NCI-H2107 (cell line): Measurements from ENCODE around the gene ABHD17A.
"Not testable (repeated sequence)": the region's sequence is repeated elsewhere in the genome, so short reads cannot be mapped to it uniquely, and the experiment has no call there.

Experiments used
- DNase-seq: peaks from one replicate; lab custom pipeline; 2025; lab: John Stamatoyannopoulos, UW

ABHD17A gene

GRCh38 chr19:1910177-1910576 lies 24.9 kb upstream of the ABHD17A start:
- no peak for DNase-seq

GRCh38 chr19:1909761-1910080 lies 24.4 kb upstream of the ABHD17A start:
- no peak for DNase-seq

DNA sequence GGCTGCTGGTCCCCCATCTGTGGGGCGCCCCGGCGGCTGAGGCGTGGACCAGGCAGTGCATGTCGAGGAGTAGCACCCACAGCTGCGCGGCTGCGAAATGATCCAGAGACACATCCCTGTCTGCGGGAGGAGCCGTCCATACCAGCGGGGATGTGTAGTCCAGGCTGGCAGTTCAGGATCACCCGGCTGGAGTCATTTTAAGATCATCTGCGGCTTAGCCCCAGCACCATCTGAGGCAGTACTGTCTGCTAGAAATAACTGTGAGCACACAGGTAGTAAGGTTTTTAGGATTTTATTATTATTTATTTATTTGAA lies 23.0 kb upstream of the ABHD17A start:
- DNase-seq = no peak

DNA sequence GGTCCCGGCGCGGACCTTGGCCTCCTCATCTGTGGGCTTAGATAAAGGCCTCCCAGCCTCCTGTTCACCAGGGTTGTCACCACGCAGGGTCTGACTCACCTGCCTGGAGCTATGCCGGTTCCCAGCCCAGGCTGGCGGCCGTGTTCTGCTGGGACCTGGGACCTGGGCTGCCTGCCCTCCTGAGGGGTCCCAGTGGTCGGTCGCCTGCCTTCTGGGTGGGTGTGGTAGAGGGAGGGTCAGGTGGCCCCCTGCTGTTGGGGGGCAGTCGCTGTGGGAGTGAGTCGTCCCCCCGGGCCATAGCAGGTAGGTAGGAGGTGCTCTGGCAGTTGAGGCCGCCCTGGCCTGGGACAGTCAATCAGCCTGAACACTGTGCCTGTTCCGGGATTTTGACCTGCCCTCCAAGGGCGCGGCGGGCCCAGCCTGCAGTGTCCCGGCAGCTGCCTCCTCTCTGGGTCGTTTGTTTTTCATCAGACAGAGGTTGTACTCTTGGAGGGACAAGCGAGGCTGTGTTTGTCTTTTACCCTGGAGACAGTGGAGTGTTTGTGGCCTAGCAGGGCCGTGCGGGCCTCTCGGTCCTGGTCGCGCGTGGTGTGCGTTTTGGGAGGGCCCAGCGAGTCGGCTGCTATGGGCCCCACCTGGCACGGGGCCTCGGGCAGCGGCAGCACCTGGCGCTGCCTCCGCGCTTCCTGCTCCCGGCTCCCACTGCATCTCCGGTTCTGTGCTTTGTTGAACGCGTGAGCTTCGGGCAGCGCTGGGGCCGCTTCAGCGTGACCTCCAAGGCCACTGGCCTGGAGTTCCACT lies 22.5 kb upstream of the ABHD17A start:
- DNase-seq = no peak

GRCh38 chr19:1906985-1907562 lies 21.8 kb upstream of the ABHD17A start:
- no peak for DNase-seq

- DNase-seq = no peak
Observed at GRCh38 chr19:1905863-1906375, 20.6 kb upstream of the ABHD17A start.

- peak; percentile 96 for DNase-seq
Observed at GRCh38 chr19:1905110-1905862, 20.0 kb upstream of the ABHD17A start, which contains the start of the genes ADAT3 and SCAMP4. Gene ADAT3, plus strand, starts transcription at chr19:1905399. Its CDS starts 6,649 bp downstream, at chr19:1912048. Gene SCAMP4, plus strand, starts transcription at chr19:1905399. Its CDS starts 9,621 bp downstream, at chr19:1915020.

DNA sequence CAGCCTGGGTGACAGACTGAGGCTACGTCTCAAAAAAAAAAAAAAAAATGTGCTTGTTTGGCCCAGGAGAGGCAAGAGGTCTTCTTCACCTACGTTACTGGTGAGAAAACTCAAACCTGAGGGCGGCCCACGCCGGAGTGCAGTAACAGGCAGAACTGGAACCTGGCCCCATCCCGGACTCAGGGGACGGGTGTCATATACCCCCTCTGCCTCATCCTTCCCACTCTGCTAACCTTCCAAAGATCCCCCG lies 19.5 kb upstream of the ABHD17A start:
- DNase-seq = no peak

DNA sequence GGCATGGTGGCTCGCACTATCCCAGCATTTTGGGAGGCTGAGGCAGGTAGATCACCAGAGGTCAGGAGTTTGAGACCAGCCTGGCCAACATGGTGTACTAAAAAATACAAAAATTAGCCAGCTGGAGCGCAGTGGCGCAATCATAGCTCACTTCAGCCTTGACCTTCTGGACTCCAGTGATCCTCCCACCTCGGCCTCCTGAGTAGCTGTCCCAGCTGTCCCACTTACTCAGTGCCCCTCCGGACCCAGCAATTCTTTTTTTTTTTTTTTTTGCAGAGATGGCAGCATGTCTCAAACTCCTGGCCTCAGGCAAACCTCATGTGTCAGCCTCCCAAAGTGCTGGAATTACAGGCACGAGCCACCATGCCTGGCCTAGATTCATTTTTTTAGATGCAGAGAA lies 17.6 kb upstream of the ABHD17A start:
- DNase-seq = no peak

DNA sequence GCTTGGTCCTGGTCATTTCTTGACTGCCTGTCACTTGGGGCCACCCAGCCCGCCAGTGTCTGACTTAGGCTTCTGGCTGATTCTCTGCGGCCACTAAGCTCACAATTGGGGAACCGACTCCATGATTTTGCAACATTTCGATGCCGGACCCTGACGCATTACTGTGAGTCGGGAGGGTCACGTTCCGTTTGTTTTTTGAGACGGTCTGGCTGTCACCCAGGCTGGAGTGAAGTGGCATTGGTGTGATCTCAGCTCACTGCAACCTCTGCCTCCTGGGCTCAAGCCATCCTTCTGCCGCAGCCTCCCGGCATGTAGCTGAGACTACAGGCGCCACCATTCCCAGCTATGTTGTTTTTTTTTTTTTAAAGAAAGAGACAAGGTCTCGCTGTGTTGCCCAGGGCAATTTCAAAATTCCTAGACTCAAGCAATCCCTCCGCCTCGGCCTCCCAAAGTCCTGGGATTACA lies 16.7 kb upstream of the ABHD17A start:
- DNase-seq = no peak

GRCh38 chr19:1896508-1896907 lies 11.2 kb upstream of the ABHD17A start:
- no peak for DNase-seq

DNA sequence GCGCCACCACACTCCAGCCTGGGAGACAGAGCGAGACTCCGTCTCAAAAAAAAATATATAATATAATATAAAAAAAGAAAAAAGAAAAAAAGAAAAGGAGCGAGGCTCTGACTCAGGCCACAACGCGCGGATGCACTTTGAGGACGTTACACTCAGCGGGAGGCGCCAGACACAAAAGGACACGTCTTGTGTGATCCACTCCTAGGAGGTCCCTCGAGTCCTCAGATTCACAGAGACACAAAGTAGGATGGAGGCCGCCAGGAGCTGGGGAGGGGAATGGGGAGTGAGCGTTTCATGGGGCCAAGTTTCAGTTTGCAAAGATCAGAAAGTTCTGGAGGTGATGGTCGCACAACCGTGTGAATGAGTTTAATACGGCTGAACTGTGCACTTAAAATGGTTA lies 8.5 kb upstream of the ABHD17A start:
- DNase-seq = no peak

- DNase-seq = no peak
Observed at GRCh38 chr19:1889907-1890306, 4.6 kb upstream of the ABHD17A start.

- no peak for DNase-seq
Observed at GRCh38 chr19:1888385-1888784, 3.1 kb upstream of the ABHD17A start.

DNA sequence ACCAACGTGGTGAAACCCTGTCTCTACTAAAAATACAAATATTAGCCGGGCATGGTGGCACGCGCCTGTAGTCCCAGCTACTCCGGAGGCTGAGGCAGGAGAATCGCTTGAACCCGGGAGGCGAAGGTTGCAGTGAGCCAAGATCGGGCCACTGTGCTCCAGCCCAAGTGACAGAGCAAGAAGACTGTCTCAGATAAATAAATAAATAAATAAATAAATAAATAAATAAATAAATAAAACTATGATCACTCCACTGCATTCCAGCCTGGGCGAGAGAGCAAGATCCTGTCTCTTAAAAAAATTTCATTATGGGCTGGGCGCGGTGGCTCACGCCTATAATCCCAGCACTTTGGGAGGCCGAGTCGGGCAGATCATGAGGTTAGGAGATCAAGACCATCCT lies 1.1 kb upstream of the ABHD17A start:
- DNase-seq = not testable (repeated sequence)

- no peak for DNase-seq
Observed at GRCh38 chr19:1884719-1885334, 469 bp downstream of the ABHD17A start.

DNA sequence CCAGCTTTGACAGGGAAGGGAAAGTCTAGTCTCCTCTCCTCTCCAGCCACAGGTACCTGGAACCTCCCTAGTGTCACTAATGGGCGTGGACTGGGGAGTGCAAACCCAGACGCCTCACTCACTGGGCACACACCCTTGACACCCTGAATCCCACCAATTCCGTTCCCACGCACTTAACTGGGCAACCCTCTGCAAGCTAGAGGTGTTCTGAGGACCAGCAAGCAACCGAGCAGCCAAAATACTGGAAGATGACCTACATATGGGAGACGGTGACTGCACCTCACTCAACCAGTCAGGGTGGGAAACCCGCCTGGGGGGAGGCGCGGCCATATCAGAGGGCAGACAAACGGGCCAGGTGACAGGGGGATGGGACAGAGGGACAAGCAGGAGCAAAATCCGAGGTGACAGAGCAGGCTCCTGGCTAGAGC lies 991 bp downstream of the ABHD17A start:
- DNase-seq = no peak

DNA sequence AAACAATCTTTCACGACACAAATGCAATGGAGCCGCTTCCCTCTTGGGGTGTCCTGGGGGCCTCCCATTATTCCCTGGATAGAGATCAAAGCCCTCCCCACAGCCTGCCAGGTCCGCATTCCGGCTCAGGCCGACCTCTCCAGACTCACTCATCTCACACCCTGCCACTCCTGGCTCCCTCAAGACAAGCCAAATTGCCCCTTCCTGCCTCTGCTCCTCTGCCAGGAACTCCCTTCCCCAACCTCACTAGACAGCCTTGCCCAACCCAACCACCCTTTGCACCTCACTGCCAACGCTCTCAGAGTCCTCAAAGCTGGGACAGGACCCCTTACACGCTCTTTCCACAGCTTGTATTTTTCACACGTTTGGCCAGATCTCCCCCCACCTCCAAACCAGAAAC lies 1.5 kb downstream of the ABHD17A start:
- no peak for DNase-seq

GRCh38 chr19:1882786-1883692 lies 2.3 kb downstream of the ABHD17A start:
- DNase-seq = no peak

- DNase-seq = no peak
Observed at GRCh38 chr19:1882089-1882785, 3.1 kb downstream of the ABHD17A start.
